GM21515 (cell line): ENCODE measurements around the gene METTL16.
"Not testable (repeated sequence)": the region's sequence is repeated elsewhere in the genome, so short reads cannot be mapped to it uniquely, and the experiment has no call there.

ENCODE experiments used
- ATAC-seq: cut with Tn5 transposase; IDR thresholded peaks from one replicate; pipeline ENCODE4 v1.9.1; 2021; ENCODE audit not compliant: unreplicated experiment

Gene METTL16

GRCh38 chr17:2502871-2503580 lies 8.7 kb downstream of the METTL16 start:
- ATAC-seq: no peak

GRCh38 chr17:2500446-2500845 lies 11.2 kb downstream of the METTL16 start:
- ATAC-seq: no peak

GRCh38 chr17:2489286-2489685 lies 22.4 kb downstream of the METTL16 start:
- not testable (repeated sequence) for ATAC-seq

- ATAC-seq: no peak
Observed at GRCh38 chr17:2487306-2487705, 24.4 kb downstream of the METTL16 start.

- ATAC-seq: not testable (repeated sequence)
Observed at GRCh38 chr17:2486709-2487108, 25.0 kb downstream of the METTL16 start.

- no peak for ATAC-seq
Observed at GRCh38 chr17:2485970-2486369, 25.7 kb downstream of the METTL16 start.

GRCh38 chr17:2485543-2485942 lies 26.1 kb downstream of the METTL16 start:
- ATAC-seq: no peak

- ATAC-seq: no peak
Observed at GRCh38 chr17:2484876-2485275, 26.8 kb downstream of the METTL16 start.

GRCh38 chr17:2483084-2483483 lies 28.6 kb downstream of the METTL16 start:
- ATAC-seq: no peak

- no peak for ATAC-seq
Observed at GRCh38 chr17:2482218-2482617, 29.5 kb downstream of the METTL16 start.

- no peak for ATAC-seq
Observed at GRCh38 chr17:2481760-2482159, 29.9 kb downstream of the METTL16 start.

GRCh38 chr17:2478458-2478857 lies 33.2 kb downstream of the METTL16 start:
- no peak for ATAC-seq

GRCh38 chr17:2475056-2475455 lies 36.6 kb downstream of the METTL16 start:
- ATAC-seq: no peak

GRCh38 chr17:2474371-2474770 lies 37.3 kb downstream of the METTL16 start:
- ATAC-seq: no peak

- no peak for ATAC-seq
Observed at GRCh38 chr17:2468270-2468669, 43.4 kb downstream of the METTL16 start.

GRCh38 chr17:2466931-2467330 lies 44.8 kb downstream of the METTL16 start:
- no peak for ATAC-seq

GRCh38 chr17:2462481-2462880 lies 49.2 kb downstream of the METTL16 start:
- ATAC-seq: no peak

GRCh38 chr17:2459917-2460271 lies 51.8 kb downstream of the METTL16 start:
- ATAC-seq: no peak

GRCh38 chr17:2457913-2458312 lies 53.8 kb downstream of the METTL16 start:
- no peak for ATAC-seq

GRCh38 chr17:2456475-2456874 lies 55.2 kb downstream of the METTL16 start:
- no peak for ATAC-seq

GRCh38 chr17:2455956-2456355 lies 55.7 kb downstream of the METTL16 start:
- ATAC-seq: no peak

GRCh38 chr17:2453866-2454265 lies 57.8 kb downstream of the METTL16 start:
- ATAC-seq: no peak

GRCh38 chr17:2453325-2453724 lies 58.4 kb downstream of the METTL16 start:
- no peak for ATAC-seq
